C4-2B (cell line): Measurements from ENCODE around the gene ST6GALNAC3.

ENCODE experiments used
- H3K27ac ChIP-seq: fragments of 450-650 bp; 2 replicates; pipeline ENCODE4 v1.5.1; 2017
- ZFX ChIP-seq: fragments of 450-650 bp; IDR thresholded peaks from 2 replicates; pipeline ENCODE4 v1.6.1; 2017
- TF ChIP-seq, protein P1 (sequence below): fragments of 450-650 bp; conservative IDR thresholded peaks from 2 replicates; pipeline ENCODE4 v1.5.1; 2017; ENCODE audit warnings: mild to moderate bottlenecking

The ST6GALNAC3 gene

DNA sequence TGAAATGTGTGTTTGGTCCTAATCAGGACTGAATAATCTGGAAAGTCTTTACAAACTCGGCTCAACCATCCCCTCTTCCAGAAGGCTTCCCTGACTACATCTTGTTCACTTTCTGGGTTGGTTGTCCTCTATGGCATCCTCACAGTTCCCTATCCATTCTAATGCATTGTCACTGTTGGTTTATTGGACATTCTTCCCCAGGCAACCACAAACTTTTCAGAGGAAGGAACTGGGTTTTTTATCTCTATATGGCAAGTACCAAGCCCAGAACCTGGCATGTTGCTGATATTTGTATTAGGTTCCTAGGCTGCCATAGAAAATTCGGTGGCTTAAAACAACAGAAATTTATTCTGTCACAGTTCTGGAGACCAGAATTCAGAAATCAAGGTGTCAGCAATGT lies 429.2 kb downstream of the ST6GALNAC3 start:
- TF ChIP-seq, protein P1, sequence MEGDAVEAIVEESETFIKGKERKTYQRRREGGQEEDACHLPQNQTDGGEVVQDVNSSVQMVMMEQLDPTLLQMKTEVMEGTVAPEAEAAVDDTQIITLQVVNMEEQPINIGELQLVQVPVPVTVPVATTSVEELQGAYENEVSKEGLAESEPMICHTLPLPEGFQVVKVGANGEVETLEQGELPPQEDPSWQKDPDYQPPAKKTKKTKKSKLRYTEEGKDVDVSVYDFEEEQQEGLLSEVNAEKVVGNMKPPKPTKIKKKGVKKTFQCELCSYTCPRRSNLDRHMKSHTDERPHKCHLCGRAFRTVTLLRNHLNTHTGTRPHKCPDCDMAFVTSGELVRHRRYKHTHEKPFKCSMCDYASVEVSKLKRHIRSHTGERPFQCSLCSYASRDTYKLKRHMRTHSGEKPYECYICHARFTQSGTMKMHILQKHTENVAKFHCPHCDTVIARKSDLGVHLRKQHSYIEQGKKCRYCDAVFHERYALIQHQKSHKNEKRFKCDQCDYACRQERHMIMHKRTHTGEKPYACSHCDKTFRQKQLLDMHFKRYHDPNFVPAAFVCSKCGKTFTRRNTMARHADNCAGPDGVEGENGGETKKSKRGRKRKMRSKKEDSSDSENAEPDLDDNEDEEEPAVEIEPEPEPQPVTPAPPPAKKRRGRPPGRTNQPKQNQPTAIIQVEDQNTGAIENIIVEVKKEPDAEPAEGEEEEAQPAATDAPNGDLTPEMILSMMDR = no peak
- H3K27ac ChIP-seq = no peak overlapping the region

DNA sequence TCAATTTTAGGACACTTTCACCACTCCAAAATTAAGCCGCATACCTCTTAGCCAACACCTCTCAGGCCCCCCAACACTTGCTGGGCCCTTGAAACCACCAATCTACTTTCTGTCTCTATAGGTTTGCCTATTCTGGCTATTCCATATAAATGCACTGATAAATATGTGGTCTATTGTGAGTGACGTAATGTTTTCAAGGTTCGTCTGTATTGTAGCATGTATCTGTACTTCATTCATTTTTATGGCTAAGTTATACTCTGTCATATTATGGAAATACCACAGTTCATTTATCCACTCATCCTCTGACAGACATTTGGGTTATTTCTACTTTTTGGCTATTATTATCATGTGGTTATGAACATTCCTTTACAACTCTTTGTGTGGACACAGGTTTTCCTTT lies 432.8 kb downstream of the ST6GALNAC3 start:
- H3K27ac ChIP-seq = no peak overlapping the region
- TF ChIP-seq, protein P1 = no peak
- TF ChIP-seq ZFX = no peak

- no peak overlapping the region for H3K27ac ChIP-seq
- TF ChIP-seq, protein P1 = no peak
- TF ChIP-seq ZFX = no peak
Observed at GRCh38 chr1:76508871-76509270, 434.3 kb downstream of the ST6GALNAC3 start.

DNA sequence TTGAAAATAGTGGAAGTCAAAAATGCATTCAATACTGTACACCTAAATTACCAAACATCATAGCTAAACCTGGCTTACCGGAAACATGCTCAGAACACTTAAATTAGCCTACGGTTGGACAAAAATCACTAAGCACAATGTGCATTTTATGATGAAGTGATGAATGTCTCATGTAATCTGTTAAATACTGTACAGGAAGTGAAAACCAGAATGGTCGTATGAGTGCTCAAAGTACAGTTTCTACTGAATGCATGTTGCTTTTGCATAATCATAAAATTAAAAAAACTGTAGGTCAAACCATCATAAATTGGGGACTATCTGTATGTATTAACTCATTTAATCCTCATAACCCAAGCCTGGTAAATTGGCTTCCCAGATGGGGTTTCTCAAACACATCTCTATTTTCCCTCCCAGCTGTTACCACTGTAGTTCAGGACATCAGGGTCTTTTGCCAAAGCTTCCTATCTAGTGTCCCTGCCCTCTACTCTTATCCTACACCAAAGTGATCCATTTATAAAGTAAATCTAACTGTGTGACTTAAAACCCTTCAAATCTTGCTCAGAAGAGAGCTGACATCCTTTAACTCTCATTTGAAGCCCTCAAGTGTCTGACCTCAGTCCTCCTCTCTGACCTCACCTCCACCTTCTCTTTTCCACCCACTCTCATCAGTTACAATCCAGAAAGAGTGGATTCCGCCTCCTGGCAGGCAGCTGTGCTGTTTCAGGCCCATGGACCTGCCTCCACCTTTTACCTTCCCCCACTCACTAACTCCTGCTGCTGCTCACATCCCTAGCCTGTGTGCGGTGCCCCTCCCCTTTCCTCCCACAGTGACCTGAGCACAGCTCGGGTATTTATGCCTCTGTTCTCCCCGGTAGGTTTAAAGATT lies 436.4 kb downstream of the ST6GALNAC3 start:
- no peak overlapping the region for H3K27ac ChIP-seq
- TF ChIP-seq ZFX = no peak
- TF ChIP-seq, protein P1 = no peak

DNA sequence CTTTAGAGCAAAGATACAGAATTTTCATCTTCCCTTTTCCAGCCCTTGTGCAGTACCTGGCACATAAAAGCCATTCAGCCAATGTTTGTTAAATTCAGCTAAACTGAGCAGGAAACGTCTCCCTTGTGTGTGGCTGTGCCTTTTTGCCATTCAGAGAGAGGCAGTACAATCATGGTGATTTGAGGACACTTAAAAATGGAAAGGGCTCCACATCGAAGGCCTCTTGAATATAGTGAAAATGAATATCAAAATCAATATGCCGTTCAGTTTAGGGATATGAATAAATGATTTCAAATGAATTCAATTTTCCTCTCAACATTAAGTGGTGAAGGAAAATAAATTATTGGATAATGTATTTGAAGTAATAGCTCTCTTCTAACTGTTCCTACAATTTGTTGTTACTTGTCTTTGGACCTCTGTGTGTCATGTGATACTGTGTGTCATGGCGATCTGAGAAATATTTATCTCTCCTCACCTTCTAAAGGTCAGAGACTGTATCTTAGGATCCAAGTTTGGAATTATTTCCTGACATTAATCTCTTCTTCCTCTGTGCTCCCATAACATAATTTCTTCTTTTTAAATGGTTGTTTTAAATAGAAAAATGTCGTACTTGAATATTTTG lies 437.1 kb downstream of the ST6GALNAC3 start:
- H3K27ac ChIP-seq = no peak overlapping the region
- TF ChIP-seq, protein P1 = no peak
- no peak for TF ChIP-seq ZFX

DNA sequence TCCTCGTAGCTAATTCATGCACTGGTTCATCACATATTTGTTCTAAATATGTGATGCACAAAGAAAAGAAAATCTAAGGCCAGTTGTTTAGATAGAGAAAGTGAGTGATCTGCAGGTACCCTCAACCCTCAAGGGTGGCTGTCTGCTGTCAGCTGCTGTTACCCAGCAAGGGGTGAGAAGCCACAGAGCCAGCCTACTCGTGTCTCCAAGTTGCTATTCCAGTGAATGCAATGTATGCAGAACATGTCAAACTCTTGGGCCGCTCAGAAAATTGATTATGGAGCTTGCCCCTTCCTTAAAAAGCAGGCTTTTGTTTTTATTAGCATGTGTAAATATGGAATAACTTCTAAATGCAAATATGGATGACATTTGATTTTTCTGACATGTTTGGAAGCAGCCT lies 456.4 kb downstream of the ST6GALNAC3 start:
- H3K27ac ChIP-seq = no peak overlapping the region
- TF ChIP-seq, protein P1 = no peak
- TF ChIP-seq ZFX = no peak

- no peak for TF ChIP-seq ZFX
- TF ChIP-seq, protein P1 = no peak
- H3K27ac ChIP-seq = no peak overlapping the region
Observed at GRCh38 chr1:76541618-76542017, 467.1 kb downstream of the ST6GALNAC3 start.
